Fibroblast of lung (primary cell): ENCODE data around the gene TSGA10IP.

Experiments
- CTCF ChIP-seq, 2 donors: IDR thresholded peaks in 1 of 2; conservative IDR thresholded peaks in 1 of 2; 1 replicate in 1 of 2; 2 replicates in 1 of 2; pipeline ENCODE4 v1.5.1; 2011 to 2012; ENCODE audit warnings: low read length in 2 of 2, control low read depth in 1 of 2, inconsistent platforms in 1 of 2, low read depth in 1 of 2, mild to moderate bottlenecking in 1 of 2
- EZH2 ChIP-seq: IDR thresholded peaks from 2 replicates; pipeline ENCODE4 v1.5.1; 2012; ENCODE audit warnings: low read length, control low read depth, mild to moderate bottlenecking; ENCODE audit errors: missing control alignments

- TF ChIP-seq CTCF (conservative IDR thresholded peaks at IDR 0.05 in 1 of 2, IDR thresholded peaks at IDR 0.05 in 1 of 2; ENCODE audit: low read depth in 1 of 2, low read length in 2 of 2) (no peak), EZH2 (no peak)
These were observed 37.4 kb upstream of the TSGA10IP start for GRCh38 chr11:65907878-65908277.
